Ishikawa (cell line): ENCODE data around the gene MYLK.

Experiments
- CEBPB ChIP-seq: IDR thresholded peaks from 2 replicates; pipeline ENCODE4 v1.6.1; 2012
- CREB1 ChIP-seq: IDR thresholded peaks from 2 replicates; pipeline ENCODE4 v1.6.1; 2012; ENCODE audit warnings: low read depth
- EGR1 ChIP-seq: IDR thresholded peaks from 2 replicates; pipeline ENCODE4 v1.6.1; 2012
- EP300 ChIP-seq: IDR thresholded peaks from 2 replicates; pipeline ENCODE4 v1.6.1; 2012; ENCODE audit warnings: borderline replicate concordance
- FOXM1 ChIP-seq: IDR thresholded peaks from 2 replicates; pipeline ENCODE4 v1.6.1; 2012; ENCODE audit warnings: low read depth, borderline replicate concordance
- NFIC ChIP-seq: IDR thresholded peaks from 2 replicates; pipeline ENCODE4 v1.6.1; 2012
- RAD21 ChIP-seq: IDR thresholded peaks from 2 replicates; pipeline ENCODE4 v1.6.1; 2012; ENCODE audit warnings: low read depth
- TAF1 ChIP-seq: IDR thresholded peaks from 2 replicates; pipeline ENCODE4 v1.6.1; 2012; ENCODE audit warnings: low read depth, mild to moderate bottlenecking
- TCF12 ChIP-seq: IDR thresholded peaks from 2 replicates; pipeline ENCODE4 v1.6.1; 2012; ENCODE audit warnings: low read depth
- TEAD4 ChIP-seq: IDR thresholded peaks from 2 replicates; pipeline ENCODE4 v1.6.1; 2012
- YY1 ChIP-seq: IDR thresholded peaks from 2 replicates; pipeline ENCODE4 v1.6.1; 2012; ENCODE audit warnings: low read depth
- ZBTB7A ChIP-seq: IDR thresholded peaks from 2 replicates; pipeline ENCODE4 v1.6.1; 2012; ENCODE audit warnings: low read depth
- TF ChIP-seq, protein P1 (sequence below): IDR thresholded peaks from 2 replicates; pipeline ENCODE4 v1.6.1; 2012
- TF ChIP-seq, protein P2 (sequence below): IDR thresholded peaks from 2 replicates; pipeline ENCODE4 v1.6.1; 2012
- TF ChIP-seq, protein P3 (sequence below): IDR thresholded peaks from 2 replicates; pipeline ENCODE4 v1.6.1; 2012; ENCODE audit warnings: low read depth, mild to moderate bottlenecking

Gene MYLK

DNA sequence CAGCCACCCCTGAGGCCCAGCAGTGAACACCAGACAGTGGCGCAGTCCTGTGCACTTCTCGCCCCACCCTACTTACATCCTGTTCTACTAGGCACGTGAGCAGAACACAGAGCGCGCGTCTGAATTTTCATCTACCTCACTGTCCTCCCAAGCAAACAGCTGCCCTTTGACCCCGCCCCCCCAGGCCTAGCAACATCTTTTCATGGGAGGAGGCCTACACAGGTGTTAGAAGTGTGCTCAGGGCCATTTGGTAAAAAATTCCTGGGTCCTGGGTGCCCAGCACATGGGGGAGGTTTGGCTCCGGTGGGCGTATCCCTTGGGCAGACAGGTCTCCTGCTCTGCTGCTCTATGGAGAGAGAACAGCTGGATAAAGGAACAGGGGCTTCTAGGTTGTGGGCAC, 95.0 kb downstream of the MYLK start:
- TF ChIP-seq TCF12, result no peak
- TF ChIP-seq, protein P1, sequence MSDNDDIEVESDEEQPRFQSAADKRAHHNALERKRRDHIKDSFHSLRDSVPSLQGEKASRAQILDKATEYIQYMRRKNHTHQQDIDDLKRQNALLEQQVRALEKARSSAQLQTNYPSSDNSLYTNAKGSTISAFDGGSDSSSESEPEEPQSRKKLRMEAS, result no peak
- TF ChIP-seq TEAD4, result no peak
- TF ChIP-seq YY1, result no peak
- TF ChIP-seq, protein P2, sequence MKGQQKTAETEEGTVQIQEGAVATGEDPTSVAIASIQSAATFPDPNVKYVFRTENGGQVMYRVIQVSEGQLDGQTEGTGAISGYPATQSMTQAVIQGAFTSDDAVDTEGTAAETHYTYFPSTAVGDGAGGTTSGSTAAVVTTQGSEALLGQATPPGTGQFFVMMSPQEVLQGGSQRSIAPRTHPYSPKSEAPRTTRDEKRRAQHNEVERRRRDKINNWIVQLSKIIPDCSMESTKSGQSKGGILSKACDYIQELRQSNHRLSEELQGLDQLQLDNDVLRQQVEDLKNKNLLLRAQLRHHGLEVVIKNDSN, result no peak
- no peak for TF ChIP-seq EGR1
- no peak for TF ChIP-seq CREB1
- no peak for TF ChIP-seq TAF1
- TF ChIP-seq NFIC, result no peak
- no peak for TF ChIP-seq FOXM1
- no peak for TF ChIP-seq RAD21
- TF ChIP-seq EP300, result no peak
- no peak for TF ChIP-seq ZBTB7A
- TF ChIP-seq, protein P3, sequence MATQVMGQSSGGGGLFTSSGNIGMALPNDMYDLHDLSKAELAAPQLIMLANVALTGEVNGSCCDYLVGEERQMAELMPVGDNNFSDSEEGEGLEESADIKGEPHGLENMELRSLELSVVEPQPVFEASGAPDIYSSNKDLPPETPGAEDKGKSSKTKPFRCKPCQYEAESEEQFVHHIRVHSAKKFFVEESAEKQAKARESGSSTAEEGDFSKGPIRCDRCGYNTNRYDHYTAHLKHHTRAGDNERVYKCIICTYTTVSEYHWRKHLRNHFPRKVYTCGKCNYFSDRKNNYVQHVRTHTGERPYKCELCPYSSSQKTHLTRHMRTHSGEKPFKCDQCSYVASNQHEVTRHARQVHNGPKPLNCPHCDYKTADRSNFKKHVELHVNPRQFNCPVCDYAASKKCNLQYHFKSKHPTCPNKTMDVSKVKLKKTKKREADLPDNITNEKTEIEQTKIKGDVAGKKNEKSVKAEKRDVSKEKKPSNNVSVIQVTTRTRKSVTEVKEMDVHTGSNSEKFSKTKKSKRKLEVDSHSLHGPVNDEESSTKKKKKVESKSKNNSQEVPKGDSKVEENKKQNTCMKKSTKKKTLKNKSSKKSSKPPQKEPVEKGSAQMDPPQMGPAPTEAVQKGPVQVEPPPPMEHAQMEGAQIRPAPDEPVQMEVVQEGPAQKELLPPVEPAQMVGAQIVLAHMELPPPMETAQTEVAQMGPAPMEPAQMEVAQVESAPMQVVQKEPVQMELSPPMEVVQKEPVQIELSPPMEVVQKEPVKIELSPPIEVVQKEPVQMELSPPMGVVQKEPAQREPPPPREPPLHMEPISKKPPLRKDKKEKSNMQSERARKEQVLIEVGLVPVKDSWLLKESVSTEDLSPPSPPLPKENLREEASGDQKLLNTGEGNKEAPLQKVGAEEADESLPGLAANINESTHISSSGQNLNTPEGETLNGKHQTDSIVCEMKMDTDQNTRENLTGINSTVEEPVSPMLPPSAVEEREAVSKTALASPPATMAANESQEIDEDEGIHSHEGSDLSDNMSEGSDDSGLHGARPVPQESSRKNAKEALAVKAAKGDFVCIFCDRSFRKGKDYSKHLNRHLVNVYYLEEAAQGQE, result no peak
- no peak for TF ChIP-seq CEBPB

DNA sequence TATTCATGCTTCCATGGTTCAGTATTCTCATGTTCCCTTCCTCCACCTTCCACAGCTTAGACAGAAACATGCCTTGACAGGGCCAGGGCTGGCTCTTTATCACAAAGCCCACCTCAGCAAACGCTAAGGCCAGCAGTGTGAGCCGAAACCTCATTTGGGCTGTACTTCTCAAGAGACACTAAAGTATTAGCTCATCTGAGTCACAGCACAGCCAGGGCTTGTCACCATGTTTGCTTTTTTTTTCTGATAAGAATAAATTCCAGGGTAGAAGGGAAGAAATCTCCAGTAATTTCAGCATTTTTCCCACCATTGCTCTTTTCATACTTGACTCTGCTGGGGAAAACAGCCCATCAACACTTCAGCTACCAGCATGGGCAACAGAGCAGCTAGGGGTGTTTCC, 95.4 kb downstream of the MYLK start:
- TF ChIP-seq, protein P3, result no peak
- TF ChIP-seq RAD21 (no peak), EP300 (no peak), FOXM1 (no peak), TEAD4 (no peak), NFIC (no peak), TCF12 (no peak), YY1 (no peak), TAF1 (no peak), ZBTB7A (no peak), EGR1 (no peak)
- TF ChIP-seq, protein P1, result no peak
- TF ChIP-seq, protein P2, result no peak

DNA sequence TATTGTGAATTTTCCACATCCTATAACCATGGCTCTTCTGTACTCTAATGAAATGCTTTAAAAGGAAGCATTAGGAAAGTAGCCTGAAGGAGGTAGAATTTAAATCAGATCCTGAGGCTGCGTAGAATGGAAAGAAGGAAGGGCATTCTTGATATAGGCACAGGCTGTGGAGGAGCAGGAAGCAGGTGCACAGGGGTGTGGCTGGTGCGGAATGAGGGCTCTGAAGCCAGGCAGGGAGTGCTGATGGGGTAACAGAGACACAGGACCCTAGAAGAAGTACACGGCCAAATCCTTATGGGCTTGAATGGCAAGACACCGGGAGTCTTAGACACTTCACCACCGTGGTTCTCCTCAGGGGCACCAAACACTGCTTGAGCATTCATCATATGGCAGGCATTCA, 97.0 kb downstream of the MYLK start:
- no peak for TF ChIP-seq FOXM1
- TF ChIP-seq NFIC, result no peak
- TF ChIP-seq, protein P2, result no peak
- no peak for TF ChIP-seq CREB1
- no peak for TF ChIP-seq EP300
- TF ChIP-seq ZBTB7A, result no peak
- TF ChIP-seq CEBPB, result no peak
- no peak for TF ChIP-seq EGR1
- no peak for TF ChIP-seq TCF12
- TF ChIP-seq, protein P1, result no peak
- TF ChIP-seq TAF1, result no peak
- no peak for TF ChIP-seq TEAD4
- no peak for TF ChIP-seq RAD21
- TF ChIP-seq, protein P3, result no peak

DNA sequence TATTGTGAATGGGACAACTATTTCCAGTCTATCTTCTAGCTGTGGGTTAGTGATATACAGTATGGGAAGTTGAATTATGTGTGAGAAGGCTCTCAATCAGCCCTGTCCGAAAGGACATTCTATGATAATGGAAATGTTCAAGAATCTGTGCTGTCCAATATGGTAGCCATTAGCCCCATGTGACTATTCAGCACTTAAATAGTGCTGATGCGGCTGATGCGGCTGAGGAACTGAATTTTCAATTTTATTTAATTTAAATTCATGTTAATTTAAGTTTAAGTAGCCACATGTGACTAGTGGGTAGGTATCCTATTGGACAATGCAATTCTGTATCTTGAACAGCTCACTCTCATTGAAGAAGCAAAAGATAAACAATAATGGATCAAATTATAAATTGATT, 98.5 kb downstream of the MYLK start:
- no peak for TF ChIP-seq RAD21
- TF ChIP-seq ZBTB7A, result no peak
- no peak for TF ChIP-seq NFIC
- TF ChIP-seq TEAD4, result no peak
- TF ChIP-seq FOXM1, result no peak
- TF ChIP-seq, protein P1, result no peak
- TF ChIP-seq, protein P3, result no peak
- no peak for TF ChIP-seq EGR1
